Activated CD4-positive, alpha-beta memory T cell treated with anti-CD3 and anti-CD28 coated beads, Interleukin-2, amount 10 ng/mL, durations not matched to agents 7 days and 5 days (primary cell): Measurements from ENCODE around the gene PDZK1. TPM values are rescaled to one million over a fixed set of nuclear protein-coding genes. Genes with fewer than 3 reads are reported as not detected.
"Not testable (repeated sequence)": the region's sequence is repeated elsewhere in the genome, so short reads cannot be mapped to it uniquely, and the experiment has no call there.

Experiments
- CTCF ChIA-PET: fragments of 350-600 bp; sonication (Branson Sonifier 250); formaldehyde crosslinking; loops from one replicate; lab custom pipeline; 2021; ENCODE audit warnings: antibody characterized with exemption, inconsistent platforms; lab: Charles Lee
- POLR2A ChIA-PET: fragments of 350-600 bp; sonication (Branson Sonifier 250); formaldehyde crosslinking; loops from one replicate; lab custom pipeline; 2021; ENCODE audit warnings: antibody characterized with exemption; lab: Charles Lee
- DNase-seq: peaks from one replicate; pipeline ENCODE4 v3.0.0-alpha.2; 2020
- H3K27ac Mint-ChIP-seq: one replicate; pipeline ENCODE4 v1.8.0; 2021; ENCODE audit warnings: mild to moderate bottlenecking, mixed read lengths
- H3K27me3 Mint-ChIP-seq: one replicate; pipeline ENCODE4 v1.8.0; 2021; ENCODE audit warnings: mixed read lengths
- H3K36me3 Mint-ChIP-seq: one replicate; pipeline ENCODE4 v1.8.0; 2021; ENCODE audit warnings: low read depth, mixed read lengths
- H3K4me1 Mint-ChIP-seq: one replicate; pipeline ENCODE4 v1.8.0; 2021; ENCODE audit warnings: mixed read lengths
- H3K4me3 Mint-ChIP-seq: one replicate; pipeline ENCODE4 v1.8.0; 2021; ENCODE audit warnings: mild to moderate bottlenecking, mixed read lengths
- H3K9me3 Mint-ChIP-seq: one replicate; pipeline ENCODE4 v1.8.0; 2021; ENCODE audit warnings: mixed read lengths
- total RNA-seq, 2 experiments: library from RNA; stranded (reverse); gene quantifications; one replicate each; pipeline ENCODE4 v1.2.3, GENCODE V29; 2021

Gene PDZK1
- total RNA-seq, 2 experiments from 2014 or later, result 0.60 TPM; not detected in 1

DNA sequence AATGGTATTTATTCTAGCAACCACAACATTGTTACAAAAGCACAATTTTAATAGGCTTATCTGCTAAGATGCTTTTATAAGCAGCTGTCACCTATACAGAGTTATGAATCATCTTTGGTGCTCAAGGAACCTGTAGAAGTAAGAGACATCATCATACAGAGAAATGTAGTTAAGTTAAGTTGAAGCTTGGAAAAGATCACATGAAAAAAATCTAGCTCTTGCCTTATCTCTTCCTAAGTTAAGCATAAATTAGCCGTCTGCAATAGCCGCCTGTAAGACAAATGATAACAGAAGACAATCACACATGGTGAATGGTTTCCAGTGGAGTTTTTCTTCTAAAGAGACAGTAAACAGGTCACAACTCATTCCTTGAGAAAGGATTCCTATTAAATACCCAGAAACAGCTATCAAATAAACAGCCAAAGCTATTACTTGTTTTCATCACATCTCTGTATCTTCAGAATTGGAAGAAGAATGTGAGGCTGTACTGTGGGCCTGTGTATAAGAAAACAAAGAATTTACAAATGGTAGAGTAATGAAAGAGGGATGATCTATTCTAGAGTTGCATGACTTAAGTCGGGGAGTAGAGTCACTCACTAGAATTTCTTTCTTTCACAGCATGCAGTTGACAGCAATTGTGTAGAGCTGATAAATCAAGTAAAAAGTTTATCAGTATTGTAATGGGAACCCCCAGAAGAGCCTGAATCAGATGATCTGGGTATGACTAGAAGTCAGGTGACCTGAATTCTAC lies 36.0 kb downstream of the PDZK1 start:
- DNase-seq, H3K27me3 Mint-ChIP-seq, CTCF ChIA-PET, H3K27ac Mint-ChIP-seq, H3K4me3 Mint-ChIP-seq, POLR2A ChIA-PET, H3K9me3 Mint-ChIP-seq: not testable (repeated sequence)
- Mint-ChIP-seq H3K36me3 (peaks cover 22% of the 10 kb centered on the region), H3K4me1 (peaks cover 17% of the 10 kb centered on the region)

DNA sequence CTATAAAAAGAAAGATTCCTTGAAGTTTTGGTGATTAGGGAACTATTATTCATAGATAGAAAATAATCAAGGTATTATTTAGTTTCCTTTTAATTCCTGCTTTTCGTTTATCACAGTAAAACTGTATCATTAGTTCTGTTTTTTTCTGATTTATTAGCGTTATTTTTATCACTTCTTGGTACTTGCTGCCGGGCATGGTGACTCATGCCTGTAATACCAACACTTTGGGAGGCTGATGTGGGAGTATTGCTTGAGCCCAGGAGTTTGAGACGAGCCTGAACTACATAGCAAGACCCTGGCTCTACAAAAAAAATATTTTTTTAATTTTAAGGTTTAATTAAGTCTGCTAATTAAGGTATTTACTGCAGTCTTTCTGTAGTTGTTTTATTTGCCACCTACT lies 42.2 kb downstream of the PDZK1 start:
- POLR2A ChIA-PET, CTCF ChIA-PET, DNase-seq, H3K4me3 Mint-ChIP-seq, H3K27ac Mint-ChIP-seq, H3K9me3 Mint-ChIP-seq, H3K4me1 Mint-ChIP-seq, H3K27me3 Mint-ChIP-seq: not testable (repeated sequence)
- H3K36me3 Mint-ChIP-seq, result peaks cover 13% of the 10 kb centered on the region

DNA sequence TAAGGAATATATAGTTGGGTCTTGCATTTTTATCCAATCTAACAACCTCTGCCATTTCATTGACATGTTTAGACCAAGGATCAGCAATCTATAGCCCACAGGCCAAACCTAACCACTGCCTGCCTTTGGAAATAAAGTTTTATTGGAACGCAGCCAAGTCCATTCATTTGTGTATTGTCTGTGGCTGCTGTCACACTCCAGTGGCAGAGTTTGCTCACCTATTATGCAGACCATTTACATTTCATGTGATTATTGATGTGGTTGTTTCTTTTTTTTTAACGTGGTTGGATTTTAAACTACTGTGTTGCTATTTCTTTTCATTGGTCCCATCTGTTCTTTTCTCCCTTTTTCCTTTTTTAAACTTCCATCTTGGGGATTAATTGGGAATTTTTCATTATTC lies 44.7 kb downstream of the PDZK1 start:
- not testable (repeated sequence) for DNase-seq

DNA sequence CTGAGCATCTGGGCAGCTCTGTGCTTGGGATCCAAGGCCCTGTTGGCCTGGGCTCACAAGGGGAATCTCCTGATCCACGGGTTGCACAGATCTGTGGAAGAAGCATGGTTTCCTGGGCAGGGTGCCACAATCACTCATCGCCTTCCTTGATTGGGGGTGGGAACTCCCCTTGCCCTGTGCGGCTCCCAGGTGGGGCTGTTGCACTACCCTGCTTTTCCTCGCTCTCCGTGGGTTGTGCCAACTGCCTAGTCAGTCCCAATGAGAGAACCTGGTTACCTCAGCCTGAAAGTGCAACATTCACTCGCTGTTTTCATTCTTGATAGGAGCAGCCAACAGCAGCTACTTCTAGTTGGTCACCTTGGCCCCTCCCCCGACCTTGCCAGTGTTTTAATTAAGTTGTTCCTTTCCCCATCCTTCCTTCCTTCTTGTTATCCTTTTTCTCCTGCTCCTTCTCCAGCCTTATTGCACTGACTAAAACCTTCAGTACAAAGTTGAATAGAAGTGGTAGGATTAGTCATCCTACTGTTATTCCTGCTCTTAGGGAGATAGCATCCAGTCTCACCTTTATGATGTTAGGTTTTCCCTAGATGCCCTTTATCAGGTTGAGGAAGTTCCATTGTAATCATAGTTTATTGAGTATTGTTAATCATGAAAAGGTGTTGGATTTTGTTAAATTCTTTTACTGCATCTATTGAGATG lies 50.8 kb downstream of the PDZK1 start:
- H3K36me3 Mint-ChIP-seq, result peaks cover 17% of the 10 kb centered on the region
- H3K4me3 Mint-ChIP-seq, POLR2A ChIA-PET, DNase-seq, H3K9me3 Mint-ChIP-seq, H3K4me1 Mint-ChIP-seq, H3K27me3 Mint-ChIP-seq, H3K27ac Mint-ChIP-seq, CTCF ChIA-PET: not testable (repeated sequence)

More for the DNA sequence above, 44.7 kb downstream of the PDZK1 start:
- H3K9me3 Mint-ChIP-seq, H3K27me3 Mint-ChIP-seq, POLR2A ChIA-PET, H3K4me1 Mint-ChIP-seq, H3K27ac Mint-ChIP-seq, CTCF ChIA-PET, H3K4me3 Mint-ChIP-seq: not testable (repeated sequence)
- peaks cover 12% of the 10 kb centered on the region for H3K36me3 Mint-ChIP-seq

DNA sequence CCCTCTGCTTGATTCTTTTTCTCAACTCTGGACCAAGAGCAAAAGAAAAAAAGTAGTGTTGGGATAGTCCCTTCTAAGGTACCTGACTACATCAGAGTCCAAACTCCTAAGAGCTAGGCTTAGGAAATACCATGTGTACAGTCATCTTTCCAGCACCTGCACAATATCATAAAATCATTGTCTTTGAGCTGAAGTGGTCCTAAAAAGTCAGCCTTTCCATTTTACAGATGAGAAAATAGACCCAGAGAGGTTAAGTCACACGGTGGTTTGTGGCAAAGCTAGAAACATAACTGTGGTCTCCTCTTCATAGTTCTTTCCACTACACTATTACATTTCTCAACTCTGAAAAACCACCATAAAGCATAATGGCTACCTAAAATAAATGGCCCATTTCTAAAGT lies 63.2 kb downstream of the PDZK1 start:
- DNase-seq, POLR2A ChIA-PET, H3K27me3 Mint-ChIP-seq, H3K36me3 Mint-ChIP-seq, H3K4me3 Mint-ChIP-seq, H3K4me1 Mint-ChIP-seq, H3K9me3 Mint-ChIP-seq, CTCF ChIA-PET, H3K27ac Mint-ChIP-seq: not testable (repeated sequence)

DNA sequence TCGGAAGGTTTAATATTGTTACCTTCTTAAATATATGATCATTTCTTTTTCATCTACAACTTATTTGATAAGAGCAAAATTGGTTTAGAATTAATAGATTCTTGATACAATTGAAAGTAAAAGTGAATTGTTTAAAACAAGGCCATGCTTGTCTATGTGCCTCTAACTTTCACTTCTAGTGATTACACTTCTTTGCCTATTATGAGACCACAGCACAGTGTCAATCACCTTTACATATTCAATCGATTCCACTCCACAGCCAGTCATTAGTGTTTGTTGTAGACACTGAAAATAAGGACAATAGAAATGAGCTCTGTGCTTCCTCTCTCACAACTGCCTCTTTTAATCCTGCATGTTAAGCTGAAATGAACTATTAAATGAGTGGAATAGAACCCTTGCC lies 65.3 kb downstream of the PDZK1 start:
- CTCF ChIA-PET, H3K36me3 Mint-ChIP-seq, DNase-seq, H3K4me3 Mint-ChIP-seq, H3K27me3 Mint-ChIP-seq, H3K9me3 Mint-ChIP-seq, H3K4me1 Mint-ChIP-seq, H3K27ac Mint-ChIP-seq, POLR2A ChIA-PET: not testable (repeated sequence)

DNA sequence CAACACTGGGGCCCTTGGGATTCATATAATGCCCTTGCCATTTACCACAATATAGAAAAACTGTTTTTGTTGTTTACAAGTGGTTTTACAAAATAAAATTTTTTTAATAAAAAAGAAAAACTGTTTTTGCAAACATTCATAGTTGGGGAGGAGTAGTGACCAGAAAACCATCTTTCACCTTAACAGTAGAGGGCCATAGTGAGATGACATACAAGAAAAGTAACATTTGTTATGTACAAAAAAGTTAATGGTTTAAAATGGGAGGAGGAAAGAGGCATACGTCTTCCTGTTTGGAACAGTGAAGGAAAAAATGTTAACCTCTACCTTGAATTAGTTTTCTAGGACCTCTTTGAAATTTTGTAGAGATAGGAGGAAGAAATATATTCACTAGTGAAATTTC lies 70.9 kb downstream of the PDZK1 start:
- H3K9me3 Mint-ChIP-seq, H3K4me1 Mint-ChIP-seq, H3K4me3 Mint-ChIP-seq, H3K27me3 Mint-ChIP-seq, POLR2A ChIA-PET, CTCF ChIA-PET, DNase-seq, H3K36me3 Mint-ChIP-seq, H3K27ac Mint-ChIP-seq: not testable (repeated sequence)

DNA sequence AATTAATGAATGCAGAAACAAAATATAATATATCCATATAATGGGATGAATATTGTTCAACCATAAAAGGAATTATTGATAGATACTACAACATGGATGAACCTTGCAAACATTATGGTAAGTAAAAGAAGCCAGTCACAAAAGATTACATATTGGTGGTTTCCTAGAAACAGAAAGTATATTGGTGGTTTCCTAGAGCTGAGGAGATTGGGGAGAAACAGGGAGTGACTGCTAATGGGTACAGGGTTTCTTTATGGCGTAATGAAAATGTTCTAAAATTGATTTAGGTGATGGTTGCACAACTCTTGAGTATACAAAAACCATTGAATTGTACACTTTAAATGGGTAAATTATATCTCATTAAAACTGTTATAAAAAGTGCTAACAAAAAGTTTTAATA lies 85.0 kb downstream of the PDZK1 start:
- H3K27ac Mint-ChIP-seq, result not testable (repeated sequence)

More for the DNA sequence above, 85.0 kb downstream of the PDZK1 start:
- H3K36me3 Mint-ChIP-seq, H3K4me1 Mint-ChIP-seq, H3K27me3 Mint-ChIP-seq, H3K4me3 Mint-ChIP-seq, CTCF ChIA-PET, H3K9me3 Mint-ChIP-seq, DNase-seq, POLR2A ChIA-PET: not testable (repeated sequence)

Other genes starting within 250 kb of the PDZK1 start
- gene GPR89A, start 99.4 kb downstream of the PDZK1 start, total RNA-seq, result 10 to 100 TPM; 25.6 to 31.9 TPM
- not detected for gene CD160, start 12.1 kb upstream of the PDZK1 start, total RNA-seq
- gene RNF115, start 116.7 kb upstream of the PDZK1 start, total RNA-seq, result 10 to 100 TPM; 12.9 to 13.1 TPM
- gene POLR3C, start 116.8 kb upstream of the PDZK1 start, total RNA-seq, result 10 to 100 TPM; 29.7 to 32.1 TPM
- gene NUDT17, start 138.3 kb upstream of the PDZK1 start, total RNA-seq, result 1 to 10 TPM; 2.5 to 2.7 TPM
- 10 to 100 TPM; 21.2 to 21.7 TPM for gene PIAS3, start 151.7 kb upstream of the PDZK1 start, total RNA-seq
- under 1 TPM; 0.33 to 0.35 TPM for gene ANKRD35, start 178.5 kb upstream of the PDZK1 start, total RNA-seq
- 1 to 10 TPM in 1 of 2 experiments, under 1 TPM in 1; 0.98 to 1.1 TPM for gene ITGA10, start 202.7 kb upstream of the PDZK1 start, total RNA-seq
- 10 to 100 TPM; 29.0 to 33.2 TPM for gene PEX11B, start 211.3 kb upstream of the PDZK1 start, total RNA-seq
- 100 to 1,000 TPM; 168 to 174 TPM for gene RBM8A, start 220.1 kb upstream of the PDZK1 start, total RNA-seq